HG02763 (cell line): ENCODE results near the gene SPATA33.

ENCODE experiments used
- ATAC-seq: cut with Tn5 transposase; IDR thresholded peaks from one replicate; pipeline ENCODE4 v1.9.1; 2021; ENCODE audit warnings: mild to moderate bottlenecking, moderate library complexity; ENCODE audit not compliant: unreplicated experiment

Gene SPATA33

GRCh38 chr16:89706518-89707260 is 49.1 kb downstream of the SPATA33 start:
- ATAC-seq: no peak

DNA sequence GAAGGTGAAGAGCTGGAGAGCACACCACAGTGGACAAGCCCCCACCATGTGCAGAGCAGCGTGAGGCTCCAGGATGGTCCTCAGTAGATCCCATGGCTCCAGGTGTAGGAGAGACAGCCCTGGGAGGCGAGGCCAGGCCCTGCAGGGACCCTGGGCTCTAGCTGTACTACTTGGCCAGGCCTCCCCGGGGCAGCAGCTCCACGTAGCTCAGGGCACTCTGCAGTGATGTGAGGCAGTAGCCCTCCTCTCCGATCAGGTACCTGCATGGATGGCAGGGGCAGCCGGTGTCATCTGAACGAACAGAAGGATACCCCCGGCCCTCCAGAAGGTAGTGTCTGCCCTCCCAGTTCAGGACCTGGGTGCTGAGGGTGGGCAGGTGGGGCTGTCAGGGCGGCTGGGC is 50.1 kb downstream of the SPATA33 start:
- ATAC-seq: no peak

- ATAC-seq: no peak
These were observed 50.9 kb downstream of the SPATA33 start for GRCh38 chr16:89708481-89708931.

DNA sequence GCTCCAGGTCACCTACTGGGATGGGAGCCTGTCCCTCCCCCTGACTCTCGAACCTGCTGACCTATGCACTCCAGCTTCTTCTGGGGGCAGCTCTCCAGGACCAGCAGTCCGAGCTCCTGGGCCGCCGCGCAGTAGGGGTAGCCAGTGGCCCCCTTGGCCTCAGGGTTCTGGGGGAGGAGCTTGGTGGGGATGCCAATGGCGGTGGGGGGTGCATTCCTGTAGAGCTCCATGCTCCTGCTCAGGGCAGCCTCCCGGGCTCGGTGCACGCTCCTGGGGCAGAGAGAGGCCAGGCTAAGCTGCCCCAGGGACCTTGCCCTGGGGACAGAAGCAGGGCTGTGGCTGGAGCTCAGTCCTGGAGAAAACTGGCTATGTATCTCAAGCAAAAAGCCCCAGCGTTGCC is 51.5 kb downstream of the SPATA33 start:
- no peak for ATAC-seq

DNA sequence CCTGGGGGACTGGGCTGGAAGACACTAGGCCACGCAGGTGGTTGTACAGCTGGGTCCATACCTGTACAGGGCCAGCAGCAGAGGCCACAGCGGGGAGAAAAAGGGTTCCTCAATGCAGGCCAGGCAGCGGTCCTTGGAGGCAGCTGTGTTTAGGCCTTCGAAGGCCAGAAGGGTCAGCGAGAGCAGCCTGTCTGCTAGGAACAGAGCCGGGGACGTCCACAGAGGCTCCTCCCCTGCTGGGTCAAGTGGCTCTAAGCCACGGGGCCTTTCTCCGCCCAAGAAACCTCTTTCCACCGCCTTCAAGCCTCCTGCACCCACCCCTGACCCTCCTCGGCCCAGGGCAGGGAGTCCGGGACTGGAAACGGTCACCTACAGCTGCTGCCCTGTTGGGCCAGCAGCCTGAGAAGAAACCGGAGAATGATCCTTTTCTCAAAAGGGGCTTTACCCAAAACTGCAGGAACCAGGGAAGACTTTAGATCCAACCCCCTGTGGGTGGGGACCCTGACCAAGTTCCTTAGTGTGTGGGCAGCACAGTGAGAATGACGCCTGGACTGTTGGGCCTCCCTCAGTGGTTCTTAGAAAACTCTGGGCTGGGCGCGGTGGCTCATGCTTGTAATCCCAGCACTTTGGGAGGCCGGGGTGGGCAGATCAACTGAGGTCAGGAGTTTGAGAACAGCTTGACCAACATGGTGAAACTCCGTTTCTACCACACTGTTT is 52.2 kb downstream of the SPATA33 start:
- no peak for ATAC-seq

DNA sequence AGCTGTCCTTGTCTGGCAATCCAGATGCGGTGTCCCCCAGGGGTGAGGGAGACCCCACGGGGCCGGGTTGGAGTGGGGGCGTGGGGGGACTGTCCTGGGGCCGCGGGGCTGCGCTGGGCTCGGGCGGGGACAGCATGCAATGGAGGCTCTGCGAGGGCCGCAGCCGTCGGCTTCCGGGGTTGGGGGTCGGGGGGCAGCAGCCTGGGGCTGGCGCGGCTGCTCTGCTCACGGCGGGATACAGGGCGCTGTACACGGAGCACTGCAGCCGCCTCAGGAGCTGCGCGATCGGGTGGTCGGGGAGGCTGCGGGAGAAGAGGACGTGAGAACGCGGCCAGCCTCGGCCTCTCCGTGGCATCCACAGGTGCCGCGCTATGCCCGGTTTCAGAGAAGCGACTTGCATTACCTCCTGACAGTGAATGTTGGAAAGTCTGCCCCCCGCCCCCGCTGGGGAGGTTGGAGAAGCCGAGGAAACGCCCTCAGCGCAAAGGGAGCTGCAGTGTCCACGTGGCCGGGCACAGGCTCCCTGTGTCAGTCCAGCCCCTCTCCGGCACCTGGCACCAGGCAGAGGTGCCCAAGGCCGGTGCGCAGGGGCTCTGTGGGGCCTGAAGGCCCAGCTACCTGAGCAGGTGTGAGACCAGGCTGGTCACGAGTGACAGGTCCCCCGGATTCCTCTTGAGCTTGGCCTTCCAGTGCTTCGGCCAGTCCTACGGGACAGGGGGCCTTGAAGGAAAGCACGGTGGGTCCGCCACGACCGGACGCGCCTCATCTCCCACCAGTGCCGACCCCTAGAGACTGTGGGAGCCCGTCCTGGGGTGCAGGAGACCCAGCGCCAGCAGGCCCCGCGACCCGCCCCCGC is 53.3 kb downstream of the SPATA33 start:
- ATAC-seq: no peak

DNA sequence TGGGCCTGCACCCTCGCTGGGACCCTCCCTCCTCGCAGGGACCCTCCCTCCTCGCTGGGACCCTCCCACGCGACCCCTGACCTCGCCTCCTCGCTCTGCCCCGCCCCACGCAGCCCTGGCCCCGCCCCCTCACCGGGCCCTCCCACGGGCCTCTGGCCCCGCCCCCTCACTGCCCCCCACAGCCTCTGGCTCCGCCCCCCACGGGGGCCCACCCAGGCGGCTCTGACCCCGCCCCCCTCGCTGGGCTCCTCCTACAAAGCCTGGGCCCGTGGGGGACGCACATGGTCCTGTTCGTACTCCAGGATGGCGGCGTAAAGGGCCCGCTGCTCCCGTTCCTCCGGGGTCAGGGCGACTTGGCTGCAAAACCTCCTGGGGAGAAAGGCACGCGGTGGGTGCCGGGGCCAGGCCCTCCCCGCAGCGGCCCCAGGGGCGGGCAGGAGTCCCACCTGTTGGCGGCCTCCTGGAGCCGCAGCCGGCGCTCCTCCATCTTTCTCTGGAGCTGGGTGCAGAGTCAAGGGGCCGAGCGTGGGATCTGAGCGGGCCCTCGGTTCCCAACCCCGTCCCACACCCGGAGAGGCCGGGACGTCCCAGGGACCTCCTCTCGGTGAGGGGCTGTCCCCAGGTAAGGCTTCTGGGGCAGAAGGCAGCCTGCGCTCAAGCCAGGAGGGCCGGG is 54.1 kb downstream of the SPATA33 start:
- no peak for ATAC-seq

DNA sequence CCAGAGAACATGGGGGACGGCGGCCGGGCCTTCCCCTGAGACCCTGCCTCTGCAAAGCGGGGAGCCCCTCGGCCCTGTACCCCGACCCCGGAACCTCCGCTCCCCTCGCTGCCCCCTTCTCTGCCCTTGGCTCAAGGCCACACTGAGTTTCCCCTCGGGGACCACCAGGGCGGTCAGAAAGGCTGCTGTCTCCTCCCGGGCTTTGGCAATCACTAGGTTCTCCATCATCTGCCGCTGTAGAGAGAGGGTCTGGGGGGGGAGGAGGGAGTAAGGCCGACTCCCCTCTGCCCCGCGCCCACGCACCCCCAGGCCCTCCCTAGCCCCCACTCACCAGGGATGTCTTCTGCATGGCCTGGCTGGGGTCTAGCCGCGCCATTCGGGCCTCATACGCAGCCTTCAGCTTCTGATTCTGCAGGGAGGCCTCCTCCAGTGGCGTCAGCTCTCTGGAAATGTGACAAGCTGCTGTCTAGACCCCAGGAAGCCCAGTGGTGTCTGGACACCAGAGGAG is 54.7 kb downstream of the SPATA33 start:
- ATAC-seq: no peak

- no peak for ATAC-seq
These were observed 58.9 kb downstream of the SPATA33 start for GRCh38 chr16:89716493-89716892.

- no peak for ATAC-seq
These were observed 59.5 kb downstream of the SPATA33 start for GRCh38 chr16:89716916-89717687.

DNA sequence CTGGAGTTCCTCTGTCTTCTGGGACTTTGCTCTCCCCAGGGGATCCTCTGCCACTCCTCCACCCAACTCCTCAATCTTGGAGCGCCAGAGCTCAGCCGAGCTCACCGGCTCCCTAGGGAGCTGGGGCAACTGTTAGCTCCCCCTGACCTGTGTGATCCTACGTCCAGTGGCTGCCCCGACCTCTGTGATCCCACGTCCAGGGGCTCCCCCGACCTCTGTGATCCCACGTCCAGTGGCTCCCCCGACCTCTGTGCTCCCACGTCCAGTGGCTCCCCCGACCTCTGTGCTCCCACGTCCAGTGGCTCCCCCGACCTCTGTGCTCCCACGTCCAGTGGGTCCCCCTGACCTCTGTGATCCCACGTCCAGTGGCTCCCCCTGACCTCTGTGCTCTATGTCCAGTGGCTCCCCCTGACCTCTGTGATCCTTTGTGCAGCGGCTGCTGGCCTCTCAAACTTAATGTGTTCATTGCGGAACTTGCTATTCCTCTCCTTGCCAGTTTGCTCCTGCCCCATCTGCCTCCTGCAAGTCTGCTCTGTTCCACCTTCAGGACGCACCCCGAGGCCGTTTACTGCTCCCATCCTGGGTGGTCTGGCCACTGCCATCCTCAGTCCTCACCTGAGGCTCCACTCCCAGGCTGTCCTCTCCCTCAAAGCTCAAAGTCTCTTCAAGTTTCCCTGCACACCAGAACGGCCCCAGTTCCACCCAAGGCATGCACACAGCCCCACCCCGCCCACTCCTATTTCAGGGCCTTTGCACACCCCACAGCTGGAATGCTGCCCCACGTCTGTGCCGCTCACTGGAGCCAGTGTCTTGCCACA is 60.3 kb downstream of the SPATA33 start:
- no peak for ATAC-seq
